DND-41 (cell line): Measurements from ENCODE around the gene ABCB9.

Source experiments
- ATAC-seq: fragments of 200-7000 bp; cut with Tn5 transposase; 3 replicates; pipeline ENCODE4 v1.9.1; 2021; ENCODE audit warnings: low read depth; ENCODE audit not compliant: insufficient read depth
- DNase-seq: peaks from one replicate; pipeline ENCODE4 v3.0.0-alpha.2; 2020
- H2AFZ ChIP-seq: 2 replicates; pipeline ENCODE4 v1.6.0; 2012; ENCODE audit warnings: low read depth, low read length
- H3K27ac ChIP-seq: 2 replicates; pipeline ENCODE4 v1.5.1; 2012; ENCODE audit warnings: low read length, inconsistent platforms
- H3K27me3 ChIP-seq: fragments of 200-600 bp; sonication (generic); 2 replicates; pipeline ENCODE4 v1.6.0; 2012; ENCODE audit warnings: low read length, mild to moderate bottlenecking, inconsistent platforms; ENCODE audit not compliant: insufficient read depth, poor library complexity
- H3K36me3 ChIP-seq: 2 replicates; pipeline ENCODE4 v1.5.1; 2012; ENCODE audit warnings: low read length, inconsistent platforms; ENCODE audit not compliant: insufficient read depth
- H3K4me1 ChIP-seq: 2 replicates; pipeline ENCODE4 v1.5.1; 2012; ENCODE audit warnings: mild to moderate bottlenecking, low read length; ENCODE audit not compliant: insufficient read depth
- H3K4me2 ChIP-seq: 2 replicates; pipeline ENCODE4 v1.6.0; 2012; ENCODE audit warnings: mild to moderate bottlenecking, moderate library complexity, low read length, inconsistent platforms; ENCODE audit not compliant: insufficient read depth
- H3K4me3 ChIP-seq, 2 experiments: fragments of 200-600 bp in 1 of 2; shearing (Covaris generic) in 1 of 2; 2 replicates each; pipeline ENCODE4 v1.5.1; 2012 to 2016; ENCODE audit warnings: inconsistent platforms in 2 of 2, low read length in 2 of 2, mild to moderate bottlenecking in 2 of 2, low read depth in 1 of 2, moderate library complexity in 1 of 2
- H3K79me2 ChIP-seq: 2 replicates; pipeline ENCODE4 v1.6.0; 2012; ENCODE audit warnings: low read length, inconsistent platforms; ENCODE audit not compliant: insufficient read depth
- H3K9ac ChIP-seq: 2 replicates; pipeline ENCODE4 v1.6.0; 2012; ENCODE audit warnings: low read depth, mild to moderate bottlenecking, inconsistent platforms, low read length, moderate library complexity
- H3K9me3 ChIP-seq: 2 replicates; pipeline ENCODE4 v1.5.1; 2012; ENCODE audit warnings: low read length, moderate library complexity, mild to moderate bottlenecking, inconsistent platforms; ENCODE audit not compliant: insufficient read depth, severe bottlenecking
- H4K20me1 ChIP-seq: 2 replicates; pipeline ENCODE4 v1.6.0; 2012; ENCODE audit warnings: low read length; ENCODE audit not compliant: insufficient read depth
- CTCF ChIP-seq: IDR thresholded peaks from 2 replicates; pipeline ENCODE4 v1.5.1; 2012; ENCODE audit warnings: borderline replicate concordance, low read length, moderate library complexity, mild to moderate bottlenecking; ENCODE audit not compliant: poor library complexity, severe bottlenecking; ENCODE audit errors: extremely low read depth
- EZH2 ChIP-seq: IDR thresholded peaks from 3 replicates; pipeline ENCODE4 v1.6.1; 2012; ENCODE audit warnings: borderline replicate concordance, low read depth, mild to moderate bottlenecking, moderate library complexity, low read length, inconsistent platforms; ENCODE audit not compliant: severe bottlenecking

ABCB9 gene

GRCh38 chr12:122999986-123000420, 33.7 kb upstream of the ABCB9 start:
- Histone ChIP-seq H3K9ac (no peak overlapping the region), H2AFZ (no peak overlapping the region), H3K4me1 (no peaks in the 10 kb centered on the region), H3K79me2 (no peaks in the 10 kb centered on the region), H3K27ac (no peak overlapping the region), H3K4me3 (no peak overlapping the region), H4K20me1 (no peaks in the 10 kb centered on the region; the same call in 1 of the 2 replicates), H3K36me3 (no peaks in the 10 kb centered on the region), H3K27me3 (no peaks in the 10 kb centered on the region), H3K9me3 (no peaks in the 10 kb centered on the region), H3K4me2 (no peak overlapping the region)
- ATAC-seq (no peak), DNase-seq (no peak)
- TF ChIP-seq CTCF = no peak
- no peak for TF ChIP-seq EZH2

- no peaks in the 10 kb centered on the region for H3K36me3 ChIP-seq
- no peak for ATAC-seq
- no peak overlapping the region for H3K9ac ChIP-seq
- H3K4me3 ChIP-seq = no peak overlapping the region
- no peak overlapping the region for H2AFZ ChIP-seq
- H3K79me2 ChIP-seq = no peaks in the 10 kb centered on the region
- no peak overlapping the region for H3K4me2 ChIP-seq
- DNase-seq = no peak
- H3K27ac ChIP-seq = no peak overlapping the region
- H4K20me1 ChIP-seq = no peaks in the 10 kb centered on the region; the same call in 1 of the 2 replicates
- no peaks in the 10 kb centered on the region for H3K4me1 ChIP-seq
- no peaks in the 10 kb centered on the region for H3K9me3 ChIP-seq
- H3K27me3 ChIP-seq = no peaks in the 10 kb centered on the region
- TF ChIP-seq CTCF (no peak), EZH2 (no peak)
These were observed 33.1 kb upstream of the ABCB9 start for GRCh38 chr12:122999196-122999946.

- no peaks in the 10 kb centered on the region for H3K27me3 ChIP-seq
- no peak overlapping the region for H3K27ac ChIP-seq
- no peak overlapping the region for H2AFZ ChIP-seq
- no peaks in the 10 kb centered on the region for H3K36me3 ChIP-seq
- no peak for TF ChIP-seq CTCF
- no peak for TF ChIP-seq EZH2
- ATAC-seq (no peak), DNase-seq (no peak)
- H3K4me1 ChIP-seq = no peaks in the 10 kb centered on the region
- H3K4me3 ChIP-seq = no peak overlapping the region
- H3K4me2 ChIP-seq = no peak overlapping the region
- no peak overlapping the region for H3K9ac ChIP-seq
- H3K79me2 ChIP-seq = no peaks in the 10 kb centered on the region
- H4K20me1 ChIP-seq = no peaks in the 10 kb centered on the region; the same call in 1 of the 2 replicates
- no peaks in the 10 kb centered on the region for H3K9me3 ChIP-seq
These were observed 32.1 kb upstream of the ABCB9 start for GRCh38 chr12:122998316-122998715.
